Astrocyte of the spinal cord (primary cell): Measurements from ENCODE around the gene ZNF699.
"Not testable (repeated sequence)": the region's sequence is repeated elsewhere in the genome, so short reads cannot be mapped to it uniquely, and the experiment has no call there.

Experiments
- DNase-seq: peaks from one replicate; pipeline ENCODE4 v3.0.0; 2011; ENCODE audit warnings: low read depth, low spot score
- H3K4me3 ChIP-seq: 2 replicates; pipeline ENCODE4 v1.5.1; 2011; ENCODE audit warnings: low read depth, mild to moderate bottlenecking, low read length, moderate library complexity
- in situ Hi-C: cut with HindIII; loops from 2 replicates; pipeline ENCODE4 v1.10.0; 2017; ENCODE audit warnings: low sequenced_read_pairs
- TF ChIP-seq, protein P1 (sequence below): IDR thresholded peaks from 2 replicates; pipeline ENCODE4 v1.5.1; 2012; ENCODE audit warnings: low read depth, mild to moderate bottlenecking, low read length, inconsistent platforms

ZNF699 gene

DNA sequence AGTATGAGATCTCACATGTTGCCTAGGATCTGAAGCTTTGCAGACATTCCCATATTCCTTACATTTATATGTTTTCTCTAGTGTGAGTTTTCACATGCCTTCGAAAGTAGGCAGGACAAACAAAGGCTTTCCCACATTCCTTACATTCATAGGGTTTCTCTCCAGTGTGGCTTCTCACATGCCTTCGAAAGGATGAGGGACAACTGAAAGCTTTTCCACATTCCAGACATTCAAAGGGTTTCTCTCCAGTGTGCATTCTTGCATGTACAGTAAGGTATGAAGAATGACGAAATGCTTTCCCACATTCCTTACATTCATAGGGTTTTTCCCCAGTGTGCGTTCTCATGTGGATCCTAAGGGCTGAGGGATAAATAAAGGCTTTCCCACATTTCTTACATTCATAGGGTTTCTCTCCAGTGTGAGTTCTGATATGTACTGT, 14.2 kb downstream of the ZNF699 start:
- in situ Hi-C loops: no loop called here
- DNase-seq: no peak
- TF ChIP-seq, protein P1, sequence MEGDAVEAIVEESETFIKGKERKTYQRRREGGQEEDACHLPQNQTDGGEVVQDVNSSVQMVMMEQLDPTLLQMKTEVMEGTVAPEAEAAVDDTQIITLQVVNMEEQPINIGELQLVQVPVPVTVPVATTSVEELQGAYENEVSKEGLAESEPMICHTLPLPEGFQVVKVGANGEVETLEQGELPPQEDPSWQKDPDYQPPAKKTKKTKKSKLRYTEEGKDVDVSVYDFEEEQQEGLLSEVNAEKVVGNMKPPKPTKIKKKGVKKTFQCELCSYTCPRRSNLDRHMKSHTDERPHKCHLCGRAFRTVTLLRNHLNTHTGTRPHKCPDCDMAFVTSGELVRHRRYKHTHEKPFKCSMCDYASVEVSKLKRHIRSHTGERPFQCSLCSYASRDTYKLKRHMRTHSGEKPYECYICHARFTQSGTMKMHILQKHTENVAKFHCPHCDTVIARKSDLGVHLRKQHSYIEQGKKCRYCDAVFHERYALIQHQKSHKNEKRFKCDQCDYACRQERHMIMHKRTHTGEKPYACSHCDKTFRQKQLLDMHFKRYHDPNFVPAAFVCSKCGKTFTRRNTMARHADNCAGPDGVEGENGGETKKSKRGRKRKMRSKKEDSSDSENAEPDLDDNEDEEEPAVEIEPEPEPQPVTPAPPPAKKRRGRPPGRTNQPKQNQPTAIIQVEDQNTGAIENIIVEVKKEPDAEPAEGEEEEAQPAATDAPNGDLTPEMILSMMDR: no peak
- H3K4me3 ChIP-seq: no peak overlapping the region

DNA sequence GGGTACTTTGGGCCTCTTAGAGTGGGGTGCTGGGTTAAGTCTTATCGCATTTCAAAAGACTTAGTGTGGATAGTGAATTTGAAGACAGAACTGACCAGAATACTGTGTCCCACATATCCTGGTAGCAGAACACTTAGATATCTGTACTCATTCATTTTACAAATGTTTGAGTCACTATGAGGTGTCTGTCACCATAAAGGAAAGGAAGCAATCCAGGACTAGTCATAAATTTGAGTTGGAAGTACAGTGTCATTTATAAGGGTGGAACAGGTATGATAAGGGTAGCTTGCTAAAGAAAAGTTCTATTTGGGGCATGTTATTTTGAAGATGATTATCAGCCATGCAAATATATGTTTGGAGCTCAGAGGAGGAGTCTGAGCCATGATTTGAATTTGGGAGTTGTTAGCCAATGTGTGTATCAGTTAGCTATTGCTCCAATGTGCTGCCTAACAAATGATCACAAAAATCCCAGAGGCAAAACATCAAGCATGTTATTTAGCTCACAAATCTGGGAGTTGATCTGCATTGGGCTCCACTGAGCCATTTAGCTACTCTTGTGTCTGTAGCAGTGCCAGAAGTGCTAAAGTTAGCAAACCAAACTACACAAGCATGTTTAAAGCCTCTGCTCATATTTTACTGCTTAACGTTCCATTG, 20.3 kb downstream of the ZNF699 start:
- in situ Hi-C loops: no loop called here
- no peak overlapping the region for H3K4me3 ChIP-seq
- TF ChIP-seq, protein P1: no peak
- no peak for DNase-seq

DNA sequence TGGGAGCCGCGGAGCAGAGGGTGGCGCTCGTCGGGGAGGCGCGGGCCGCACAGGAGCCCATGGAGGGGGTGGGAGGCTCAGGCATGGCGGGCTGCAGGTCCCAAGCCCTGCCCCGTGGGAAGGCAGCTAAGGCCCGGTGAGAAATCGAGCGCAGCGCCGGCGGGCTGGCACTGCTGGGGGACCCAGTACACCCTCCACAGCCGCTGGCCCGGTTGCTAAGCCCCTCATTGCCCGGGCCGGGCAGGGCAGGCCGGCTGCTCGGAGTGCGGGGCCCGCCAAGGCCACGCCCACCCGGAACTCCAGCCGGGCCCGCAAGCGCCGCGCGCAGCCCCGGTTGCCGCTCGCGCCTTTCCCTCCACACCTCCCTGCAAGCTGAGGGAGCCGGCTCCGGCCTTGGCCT, 26.2 kb downstream of the ZNF699 start:
- in situ Hi-C loops, H3K4me3 ChIP-seq, DNase-seq: not testable (repeated sequence)

DNA sequence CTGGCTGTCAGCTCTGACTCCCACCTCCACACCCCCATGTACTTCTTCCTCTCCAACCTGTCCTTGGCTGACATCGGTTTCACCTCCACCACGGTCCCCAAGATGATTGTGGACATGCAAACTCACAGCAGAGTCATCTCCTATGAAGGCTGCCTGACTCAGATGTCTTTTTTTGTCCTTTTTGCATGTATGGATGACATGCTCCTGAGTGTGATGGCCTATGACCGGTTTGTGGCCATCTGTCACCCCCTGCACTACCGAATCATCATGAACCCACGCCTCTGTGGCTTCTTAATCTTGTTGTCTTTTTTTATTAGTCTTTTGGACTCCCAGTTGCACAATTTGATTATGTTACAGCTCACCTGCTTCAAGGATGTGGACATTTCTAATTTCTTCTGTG, 58.4 kb downstream of the ZNF699 start:
- no peak overlapping the region for H3K4me3 ChIP-seq
- DNase-seq: no peak
- in situ Hi-C loops: no loop called here
- TF ChIP-seq, protein P1: no peak

DNA sequence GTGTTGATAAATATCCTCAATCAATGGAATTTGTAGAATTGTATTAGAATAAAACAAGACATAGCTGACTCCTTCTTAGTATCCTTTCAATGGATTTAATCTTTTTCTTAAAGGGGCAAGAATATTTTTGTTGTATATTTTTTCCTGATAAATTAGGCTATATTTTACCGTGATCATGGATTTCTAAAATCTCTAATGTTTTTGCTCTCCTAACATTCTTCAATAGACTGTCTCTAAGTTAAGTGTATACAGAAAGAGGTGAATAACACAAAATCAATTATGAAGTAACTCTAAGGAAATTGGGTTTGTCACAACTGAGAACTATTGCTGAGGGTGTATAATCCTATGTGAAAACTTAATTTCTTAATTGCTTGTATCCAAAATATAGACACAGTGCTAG, 59.0 kb downstream of the ZNF699 start, which contains the start of gene OR7E24:
Gene OR7E24 (plus strand): TSS at position 301 of the 400 bp plus-strand sequence. CDS start 114 bp downstream, outside the sequence.
- DNase-seq: no peak
- TF ChIP-seq, protein P1: no peak
- in situ Hi-C loops: no loop called here
- H3K4me3 ChIP-seq: no peak within 1 kb of the TSS
